H1 (cell line): ENCODE results near the gene TRAF4.

Experiments used
- CBX8 ChIP-seq: fragments of 300-800, 300-1000 bp; sonication (generic); IDR thresholded peaks from 2 replicates; pipeline ENCODE4 v1.7.1; 2016; ENCODE audit warnings: low read depth, low read length, borderline replicate concordance
- CTCF ChIP-seq, 3 experiments: IDR thresholded peaks; 1 replicate in 2 of 3; 2 replicates in 1 of 3; pipeline versions ENCODE4 v1.5.1 to v1.6.1; 2011; ENCODE audit warnings: low read length in 3 of 3, mild to moderate bottlenecking in 3 of 3, inconsistent platforms in 2 of 3, low read depth in 1 of 3, moderate library complexity in 1 of 3; ENCODE audit not compliant: insufficient read depth in 1 of 3; ENCODE audit errors: control extremely low read depth in 1 of 3
- EP300 ChIP-seq, 2 experiments: IDR thresholded peaks; 1 replicate in 1 of 2; 2 replicates in 1 of 2; pipeline ENCODE4 v1.6.1; 2011 to 2012; ENCODE audit warnings: low read depth in 2 of 2, low read length in 2 of 2, mild to moderate bottlenecking in 2 of 2, borderline replicate concordance in 1 of 2, inconsistent platforms in 1 of 2, moderate library complexity in 1 of 2
- EZH2 ChIP-seq: fragments of 200-600 bp; sonication (generic); IDR thresholded peaks from 2 replicates; pipeline ENCODE4 v1.7.1; 2012; ENCODE audit warnings: low read depth, mild to moderate bottlenecking, moderate library complexity, low read length, inconsistent platforms; ENCODE audit not compliant: severe bottlenecking
- GTF2F1 ChIP-seq: IDR thresholded peaks from 2 replicates; pipeline ENCODE4 v1.6.1; 2012; ENCODE audit warnings: low read depth, low read length, improper control_type of control experiment, borderline replicate concordance
- KDM1A ChIP-seq: fragments of 200-600, 300-600 bp; sonication (generic); IDR thresholded peaks from 2 replicates; pipeline ENCODE4 v1.7.1; 2016; ENCODE audit warnings: mild to moderate bottlenecking, low read length, borderline replicate concordance
- POLR2A ChIP-seq, 2 experiments: IDR thresholded peaks; 1 replicate in 1 of 2; 2 replicates in 1 of 2; pipeline ENCODE4 v1.6.1; 2011; ENCODE audit warnings: low read depth in 2 of 2, low read length in 2 of 2, mild to moderate bottlenecking in 2 of 2; ENCODE audit errors: control extremely low read depth in 1 of 2
- POLR2AphosphoS5 ChIP-seq: IDR thresholded peaks from 2 replicates; pipeline ENCODE4 v1.6.1; 2011; ENCODE audit warnings: low read depth, low read length
- TAF1 ChIP-seq: IDR thresholded peaks from 2 replicates; pipeline ENCODE4 v1.6.1; 2011; ENCODE audit warnings: mild to moderate bottlenecking, low read depth, low read length
- ZNF274 ChIP-seq: IDR thresholded peaks from 2 replicates; pipeline ENCODE4 v1.7.0; 2012; ENCODE audit warnings: low read length, borderline replicate concordance; ENCODE audit errors: extremely low read depth

GRCh38 chr17:28698253-28698941, 45.4 kb upstream of the TRAF4 start:
- TF ChIP-seq POLR2AphosphoS5 (no peak), CTCF (IDR thresholded peaks at IDR 0.05; ENCODE audit: control extremely low read depth in 1 of 3, insufficient read depth in 1 of 3, low read depth in 1 of 3, low read length in 3 of 3) (no peak), POLR2A (IDR thresholded peaks at IDR 0.05; ENCODE audit: control extremely low read depth in 1 of 2, low read depth in 2 of 2, low read length in 2 of 2) (no peak), EP300 (IDR thresholded peaks at IDR 0.05; ENCODE audit: borderline replicate concordance in 1 of 2, low read depth in 2 of 2, low read length in 2 of 2) (no peak), KDM1A (no peak), ZNF274 (no peak), CBX8 (no peak), GTF2F1 (no peak), EZH2 (no peak), TAF1 (no peak)
